22Rv1 (cell line): ENCODE measurements around the gene RAD51B.

ENCODE experiments used
- CTCF ChIP-seq: fragments of 450-650 bp; IDR thresholded peaks from 2 replicates; pipeline ENCODE4 v1.5.1; 2017; ENCODE audit warnings: mild to moderate bottlenecking
- ZFX ChIP-seq: fragments of 450-650 bp; IDR thresholded peaks from 2 replicates; pipeline ENCODE4 v1.6.1; 2017; ENCODE audit warnings: antibody characterized with exemption, borderline replicate concordance

GRCh38 chr14:68164711-68165113 lies 345.1 kb downstream of the RAD51B start:
- TF ChIP-seq CTCF (no peak), ZFX (no peak)
